Spleen (tissue), 11 donors: ENCODE data around the gene BIN1. TPM values are rescaled to one million over a fixed set of nuclear protein-coding genes. Genes with fewer than 3 reads are reported as not detected.

Experiments used
- DNase-seq: peaks from one replicate; pipeline ENCODE4 v3.0.0-alpha.2; 2020
- H3K27ac ChIP-seq, 8 donors: fragments of 200-600 bp; sonication (generic) in 7 of 8; 1 replicate in 4 of 8; 2 replicates in 4 of 8; pipeline versions ENCODE4 v1.5.0 to v1.8.0; 2016 to 2021; ENCODE audit warnings: inconsistent platforms in 4 of 8, mild to moderate bottlenecking in 4 of 8, moderate library complexity in 1 of 8
- H3K27me3 ChIP-seq, 7 donors: fragments of 200-600 bp; sonication (generic) in 6 of 7; replicated peaks in 1 of 7; 1 replicate in 4 of 7; 2 replicates in 3 of 7; pipeline versions ENCODE4 v1.5.0 to v1.8.0; 2016 to 2021; ENCODE audit warnings: inconsistent platforms in 3 of 7, mild to moderate bottlenecking in 1 of 7
- H3K36me3 ChIP-seq, 6 donors: fragments of 200-600 bp; sonication (generic) in 5 of 6; 1 replicate in 4 of 6; 2 replicates in 2 of 6; pipeline versions ENCODE4 v1.5.0 to v1.8.0; 2016 to 2021; ENCODE audit warnings: inconsistent platforms in 2 of 6
- H3K4me1 ChIP-seq, 6 donors: fragments of 200-600 bp; sonication (generic) in 5 of 6; 1 replicate in 3 of 6; 2 replicates in 3 of 6; pipeline versions ENCODE4 v1.5.0 to v1.8.0; 2016 to 2021; ENCODE audit warnings: inconsistent platforms in 3 of 6
- H3K4me3 ChIP-seq, 8 donors: fragments of 200-600 bp; sonication (generic) in 7 of 8; 1 replicate in 4 of 8; 2 replicates in 4 of 8; pipeline versions ENCODE4 v1.5.0 to v1.8.0; 2016 to 2021; ENCODE audit warnings: inconsistent platforms in 4 of 8, mild to moderate bottlenecking in 4 of 8, moderate library complexity in 2 of 8
- H3K9me3 ChIP-seq, 8 donors: fragments of 200-600 bp; sonication (generic) in 7 of 8; 1 replicate in 4 of 8; 2 replicates in 4 of 8; pipeline versions ENCODE4 v1.5.0 to v1.8.0; 2016 to 2021; ENCODE audit warnings: inconsistent platforms in 4 of 8
- POLR2A ChIP-seq, 3 donors: fragments of 450-650 bp; IDR thresholded peaks; one replicate each; pipeline ENCODE4 v1.5.1; 2017; ENCODE audit warnings: antibody characterized with exemption in 3 of 3, mild to moderate bottlenecking in 1 of 3
- POLR2AphosphoS5 ChIP-seq, 3 donors: sonication (generic); formaldehyde crosslinking; IDR thresholded peaks; one replicate each; pipeline ENCODE4 v1.5.1; 2017; ENCODE audit warnings: antibody characterized with exemption in 3 of 3
- WGBS, 5 donors: extraction: QIAGEN DNeasy Blood & Tissue Kit in 3 of 5; methylation state at CpG; one replicate each; pipeline versions ENCODE4 v1.1.5 to v1.1.7; 2013 to 2018; 5-methylcytosine and 5-hydroxymethylcytosine counted together
- intact Hi-C: fragments of 100-400 bp; cut with DNase I; formaldehyde crosslinking; loops from one replicate; pipeline ENCODE4 v1.15.0; 2023; ENCODE audit warnings: low total_unique reads
- polyA plus RNA-seq, 3 donors: library from polyadenylated mRNA; stranded (reverse); fragments of 200-250 nt; gene quantifications; one replicate each; pipeline ENCODE4 v1.2.1, GENCODE V29; 2013
- total RNA-seq, 7 donors: library from RNA; depleted of rRNA in 3 of 7; stranded (reverse); fragments of >200 nt in 3 of 7; fragmentation: NEBNext Ultra II Directional in 4 of 7; extraction: Animal tissue kit (Norgen Biotek cat#: 25700) in 4 of 7; gene quantifications; one replicate each; pipeline versions ENCODE4 v1.1.0 to v1.2.1, GENCODE V29; 2016 to 2021
- TF ChIP-seq, protein P1 (sequence below), 11 experiments: fragments of 200-600 bp in 7 of 11; fragments of 450-650 bp in 4 of 11; sonication (generic) in 4 of 11; IDR thresholded peaks in 8 of 11; conservative IDR thresholded peaks in 3 of 11; 1 replicate in 7 of 11; 2 replicates in 4 of 11; pipeline versions ENCODE4 v1.4.0 to v1.8.0; 2016 to 2021; ENCODE audit warnings: antibody characterized with exemption in 11 of 11, inconsistent platforms in 4 of 11, mild to moderate bottlenecking in 1 of 11
- donor health status: healthy with polysubstance abuse.
- donor health status: DM: no; HTN: no; CAD: no; lungs with moderate emphysema.
- donor health status: DM: no; HTN: no; CAD: no.
- donor health status: Bipolar disorder and iron deficiency.
- donor health status: healthy.
- donor health status: DM: no; HTN: no; CAD: no.
- donor health status: DM: yes; HTN: yes; CAD: no.

The BIN1 gene
- total and polyA plus RNA-seq, 10 donors, result 57.2 to 123 (median 70.4) TPM

DNA sequence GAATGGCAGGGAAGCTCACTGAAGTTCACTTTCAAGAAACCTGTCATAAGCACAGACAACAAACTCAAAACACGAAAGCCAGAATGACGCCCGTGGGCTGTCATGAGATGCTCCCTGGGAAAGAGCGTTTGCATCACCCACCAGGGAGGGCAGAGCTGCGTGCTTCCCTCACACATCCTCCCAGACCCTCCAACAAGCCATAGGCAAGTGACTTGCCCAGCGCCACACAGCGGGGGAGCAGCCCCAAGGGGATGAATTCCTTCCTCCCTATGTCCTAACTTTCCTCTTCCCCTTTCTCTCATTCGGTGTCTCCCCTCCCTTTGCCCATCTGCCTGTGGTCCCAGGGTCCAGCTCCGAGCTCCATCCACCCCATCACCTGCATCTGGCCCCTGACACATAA lies 10.7 kb downstream of the BIN1 start:
- Histone ChIP-seq H3K27ac (no peak overlapping the region), H3K4me1 (peaks cover 7 to 73% (median 47%) of the 10 kb centered on the region in 6 donors), H3K9me3 (no peaks in the 10 kb centered on the region), H3K27me3 (no peaks in the 10 kb centered on the region), H3K36me3 (no peaks in the 10 kb centered on the region), H3K4me3 (no peak overlapping the region)
- TF ChIP-seq POLR2AphosphoS5 (IDR thresholded peaks at IDR 0.05), result no peak
- TF ChIP-seq, protein P1, sequence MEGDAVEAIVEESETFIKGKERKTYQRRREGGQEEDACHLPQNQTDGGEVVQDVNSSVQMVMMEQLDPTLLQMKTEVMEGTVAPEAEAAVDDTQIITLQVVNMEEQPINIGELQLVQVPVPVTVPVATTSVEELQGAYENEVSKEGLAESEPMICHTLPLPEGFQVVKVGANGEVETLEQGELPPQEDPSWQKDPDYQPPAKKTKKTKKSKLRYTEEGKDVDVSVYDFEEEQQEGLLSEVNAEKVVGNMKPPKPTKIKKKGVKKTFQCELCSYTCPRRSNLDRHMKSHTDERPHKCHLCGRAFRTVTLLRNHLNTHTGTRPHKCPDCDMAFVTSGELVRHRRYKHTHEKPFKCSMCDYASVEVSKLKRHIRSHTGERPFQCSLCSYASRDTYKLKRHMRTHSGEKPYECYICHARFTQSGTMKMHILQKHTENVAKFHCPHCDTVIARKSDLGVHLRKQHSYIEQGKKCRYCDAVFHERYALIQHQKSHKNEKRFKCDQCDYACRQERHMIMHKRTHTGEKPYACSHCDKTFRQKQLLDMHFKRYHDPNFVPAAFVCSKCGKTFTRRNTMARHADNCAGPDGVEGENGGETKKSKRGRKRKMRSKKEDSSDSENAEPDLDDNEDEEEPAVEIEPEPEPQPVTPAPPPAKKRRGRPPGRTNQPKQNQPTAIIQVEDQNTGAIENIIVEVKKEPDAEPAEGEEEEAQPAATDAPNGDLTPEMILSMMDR (IDR thresholded peaks at IDR 0.05 in 8 of 11, conservative IDR thresholded peaks at IDR 0.05 in 3 of 11), result no peak
- TF ChIP-seq POLR2A (IDR thresholded peaks at IDR 0.05), result no peak
- 41 to 68% (median 61%) methylated on average over 9 of the region's 9 CpGs for WGBS, 5 donors
- intact Hi-C loops, result no loop called here
- DNase-seq, result peak; percentile 66

DNA sequence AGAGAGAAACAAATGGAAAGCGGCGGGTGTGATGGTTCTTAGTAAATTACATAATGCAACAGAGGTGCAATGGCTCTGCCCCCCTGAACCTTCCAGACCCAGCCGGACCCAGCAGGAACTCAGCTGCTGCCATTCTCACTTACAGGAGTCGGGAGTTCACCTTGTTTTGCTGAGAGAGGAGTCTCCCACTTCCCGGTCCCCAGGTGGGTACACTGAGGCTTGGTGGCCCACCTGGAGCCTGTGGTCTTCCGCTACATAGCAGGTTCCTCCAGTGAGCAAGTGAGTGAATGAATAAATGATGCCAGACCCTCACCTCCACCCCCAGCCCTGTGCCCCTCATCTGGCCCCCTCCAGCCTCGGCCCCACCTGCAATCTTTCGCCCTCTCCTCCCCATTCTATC lies 11.2 kb downstream of the BIN1 start:
- Histone ChIP-seq H3K4me1 (peaks cover 5 to 70% (median 44%) of the 10 kb centered on the region in 6 donors), H3K27me3 (no peaks in the 10 kb centered on the region), H3K36me3 (no peaks in the 10 kb centered on the region), H3K27ac (peak overlapping the region in 6 of 8 donors; percentile 9 to 72 (median 68)), H3K4me3 (no peak overlapping the region), H3K9me3 (no peaks in the 10 kb centered on the region)
- 91 to 95% (median 93%) methylated on average over 8 of the region's 8 CpGs for WGBS, 5 donors
- DNase-seq, result peak; percentile 58
- intact Hi-C loops, result no loop called here
- TF ChIP-seq, protein P1 (IDR thresholded peaks at IDR 0.05 in 8 of 11, conservative IDR thresholded peaks at IDR 0.05 in 3 of 11), result no peak
- TF ChIP-seq POLR2AphosphoS5 (IDR thresholded peaks at IDR 0.05), result no peak
- no peak for TF ChIP-seq POLR2A (IDR thresholded peaks at IDR 0.05)

GRCh38 chr2:127095367-127095641 lies 11.7 kb downstream of the BIN1 start:
- Histone ChIP-seq H3K9me3 (no peaks in the 10 kb centered on the region), H3K4me3 (no peak overlapping the region), H3K4me1 (peaks cover 4 to 70% (median 42%) of the 10 kb centered on the region in 6 donors), H3K27me3 (no peaks in the 10 kb centered on the region), H3K27ac (peak overlapping the region in 7 of 8 donors; percentile 9 to 72 (median 66)), H3K36me3 (no peaks in the 10 kb centered on the region)
- WGBS, 5 donors, result 91 to 100% (median 96%) methylated on average over 1 to 2 of the region's 2 CpGs
- intact Hi-C loops, result no loop called here
- peak; percentile 69 for DNase-seq
- TF ChIP-seq, protein P1 (IDR thresholded peaks at IDR 0.05 in 8 of 11, conservative IDR thresholded peaks at IDR 0.05 in 3 of 11), result no peak
- TF ChIP-seq POLR2AphosphoS5 (IDR thresholded peaks at IDR 0.05), result no peak
- TF ChIP-seq POLR2A (IDR thresholded peaks at IDR 0.05), result no peak

DNA sequence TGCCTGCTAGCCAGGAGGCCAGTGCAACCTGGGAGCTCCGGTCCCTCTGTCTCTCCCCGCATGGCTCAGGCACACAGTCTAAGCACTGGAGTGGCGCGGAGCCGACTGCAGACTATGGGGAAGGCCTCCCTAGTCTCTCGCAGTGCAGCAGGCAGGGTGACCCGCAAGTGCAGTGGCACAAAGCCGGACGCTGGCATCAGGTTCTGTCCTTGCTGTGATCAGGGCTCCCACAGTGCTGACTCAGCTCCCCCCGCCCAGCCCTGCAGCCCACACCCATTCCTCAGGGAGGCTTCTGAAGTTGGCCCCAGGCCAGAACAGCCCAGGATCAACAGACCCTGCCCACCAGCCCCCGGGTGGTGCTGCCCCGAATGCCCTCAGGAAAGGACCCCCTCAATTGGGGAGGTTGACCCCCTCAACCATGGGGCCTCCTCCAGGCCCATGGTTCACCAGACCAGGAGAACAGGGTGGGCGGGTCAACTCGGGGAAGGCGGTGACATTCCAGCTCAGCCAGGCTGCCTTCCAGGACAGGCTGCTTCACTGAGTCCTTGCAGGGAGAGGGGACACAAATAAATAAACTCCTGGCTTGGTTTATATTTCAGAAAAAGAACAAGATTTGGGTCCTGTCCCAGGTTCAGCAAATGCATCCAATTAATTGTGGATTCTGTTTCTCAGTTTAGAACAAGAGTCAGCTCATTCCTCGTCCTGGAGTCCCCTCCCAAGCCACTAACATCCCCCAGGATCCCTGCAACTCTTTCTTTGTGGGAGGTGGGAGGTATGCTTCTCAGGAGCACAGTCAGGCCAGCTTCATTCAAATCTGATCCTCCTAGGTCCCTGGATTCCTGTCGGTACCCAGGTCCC lies 12.2 kb downstream of the BIN1 start:
- H3K4me1 ChIP-seq, result peaks cover 4 to 71% (median 42%) of the 10 kb centered on the region in 6 donors
- H3K4me3 ChIP-seq, result no peak overlapping the region
- no peaks in the 10 kb centered on the region for H3K27me3 ChIP-seq
- DNase-seq, result peak; percentile 89
- WGBS, 5 donors, result 44 to 71% (median 63%) methylated on average over 12 to 17 of the region's 17 CpGs
- intact Hi-C loops, result no loop called here
- H3K9me3 ChIP-seq, result no peaks in the 10 kb centered on the region
- TF ChIP-seq, protein P1 (IDR thresholded peaks at IDR 0.05 in 8 of 11, conservative IDR thresholded peaks at IDR 0.05 in 3 of 11), result no peak
- peak; percentile 56 to 78 (median 77) for TF ChIP-seq POLR2AphosphoS5 (IDR thresholded peaks at IDR 0.05)
- no peak for TF ChIP-seq POLR2A (IDR thresholded peaks at IDR 0.05)
- H3K27ac ChIP-seq, result peak overlapping the region in 7 of 8 donors; percentile 9 to 72 (median 66)
- H3K36me3 ChIP-seq, result no peaks in the 10 kb centered on the region
